ENCODE measurements around the gene PIWIL4. TPM values are rescaled to one million over a fixed set of nuclear protein-coding genes. Genes with fewer than 3 reads are reported as not detected.

Gene PIWIL4
- total RNA-seq, 1 experiment from 2014 or later, result 3.4 TPM

DNA sequence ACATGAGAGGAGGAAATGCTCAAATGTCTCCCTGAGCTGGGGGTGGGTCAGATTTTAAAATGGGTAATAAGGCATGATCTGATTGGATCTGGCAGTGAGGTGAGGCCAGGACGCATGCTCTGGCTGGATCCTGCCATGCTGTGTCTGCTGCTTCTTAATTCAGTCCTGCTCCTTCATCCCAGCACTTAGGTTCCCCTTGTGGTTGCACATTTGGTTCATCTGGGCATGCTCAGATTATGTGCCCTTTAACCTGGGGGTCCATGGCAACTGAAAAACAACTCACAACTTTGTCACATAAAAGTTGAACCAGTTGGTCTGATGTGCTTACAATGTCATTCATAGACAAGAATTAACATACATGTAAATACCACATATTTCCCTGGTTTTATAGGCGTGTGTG lies 67.9 kb downstream of the PIWIL4 start:
- no peak overlapping the region for H3K27ac Mint-ChIP-seq (ENCODE audit: unreplicated experiment)
- peaks cover 26% of the 10 kb centered on the region for H3K4me1 Mint-ChIP-seq (ENCODE audit: low read depth, unreplicated experiment)

DNA sequence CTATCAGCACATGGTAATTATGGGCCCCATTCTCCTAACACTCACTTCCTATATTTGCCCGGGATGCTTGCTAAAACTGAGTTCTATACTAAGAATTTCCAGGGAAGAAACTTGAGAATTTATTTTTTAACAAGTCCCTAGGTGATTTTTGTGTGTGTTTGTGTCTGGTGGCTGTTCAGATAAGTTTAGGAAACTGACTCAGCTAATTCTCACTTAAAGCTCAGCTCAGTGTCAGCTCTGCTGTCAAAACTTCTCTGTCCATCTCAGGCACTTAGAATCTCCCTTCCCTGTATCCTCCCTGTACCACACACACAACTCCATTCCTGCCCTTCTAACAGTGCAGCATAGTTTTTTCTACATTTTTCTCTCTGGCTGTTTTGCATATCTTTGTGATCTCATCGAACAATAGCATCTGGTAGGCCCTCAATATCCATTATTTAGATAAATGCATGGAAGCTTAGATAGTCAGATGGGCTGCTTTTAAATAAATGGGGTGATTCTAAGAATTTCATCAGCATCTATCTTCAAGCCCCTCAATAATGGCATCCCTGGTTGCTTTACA lies 69.3 kb downstream of the PIWIL4 start:
- BruUV-seq (replicated peaks), result no TSS peak
- no peak for DNase-seq
- TF ChIP-seq, protein P1, sequence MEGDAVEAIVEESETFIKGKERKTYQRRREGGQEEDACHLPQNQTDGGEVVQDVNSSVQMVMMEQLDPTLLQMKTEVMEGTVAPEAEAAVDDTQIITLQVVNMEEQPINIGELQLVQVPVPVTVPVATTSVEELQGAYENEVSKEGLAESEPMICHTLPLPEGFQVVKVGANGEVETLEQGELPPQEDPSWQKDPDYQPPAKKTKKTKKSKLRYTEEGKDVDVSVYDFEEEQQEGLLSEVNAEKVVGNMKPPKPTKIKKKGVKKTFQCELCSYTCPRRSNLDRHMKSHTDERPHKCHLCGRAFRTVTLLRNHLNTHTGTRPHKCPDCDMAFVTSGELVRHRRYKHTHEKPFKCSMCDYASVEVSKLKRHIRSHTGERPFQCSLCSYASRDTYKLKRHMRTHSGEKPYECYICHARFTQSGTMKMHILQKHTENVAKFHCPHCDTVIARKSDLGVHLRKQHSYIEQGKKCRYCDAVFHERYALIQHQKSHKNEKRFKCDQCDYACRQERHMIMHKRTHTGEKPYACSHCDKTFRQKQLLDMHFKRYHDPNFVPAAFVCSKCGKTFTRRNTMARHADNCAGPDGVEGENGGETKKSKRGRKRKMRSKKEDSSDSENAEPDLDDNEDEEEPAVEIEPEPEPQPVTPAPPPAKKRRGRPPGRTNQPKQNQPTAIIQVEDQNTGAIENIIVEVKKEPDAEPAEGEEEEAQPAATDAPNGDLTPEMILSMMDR (IDR thresholded peaks at IDR 0.05; ENCODE audit: insufficient read depth in 1 of 2, low read depth in 1 of 2, low read length in 1 of 2, severe bottlenecking in 1 of 2, unreplicated experiment in 1 of 2), result no peak
- H3K27me3 Mint-ChIP-seq (ENCODE audit: insufficient read depth, unreplicated experiment), result no peaks in the 10 kb centered on the region
- intact Hi-C loops (cut with micrococcal nuclease; ENCODE audit: unreplicated experiment), result loop anchor here (5.0 kb wide), 3 partner anchors 111 to 196 kb away; partner anchors contain the start of gene AMOTL1
- peaks cover 26% of the 10 kb centered on the region for H3K4me1 Mint-ChIP-seq (ENCODE audit: low read depth, unreplicated experiment)
- no peak overlapping the region for H3K27ac Mint-ChIP-seq (ENCODE audit: unreplicated experiment)
- Histone ChIP-seq H3K27me3 (replicated peaks; ENCODE audit: control insufficient read depth, insufficient read depth, low read length) (no peaks in the 10 kb centered on the region), H3K4me1 (peaks cover 29% of the 10 kb centered on the region), H3K4me3 (ENCODE audit: low read depth, low read length) (no peak overlapping the region), H3K36me3 (ENCODE audit: control insufficient read depth, insufficient read depth, low read length) (no peaks in the 10 kb centered on the region), H3K9me3 (no peaks in the 10 kb centered on the region)
- POLR2A ChIA-PET, result no interaction called here
- no peak overlapping the region for H3K4me3 Mint-ChIP-seq (ENCODE audit: unreplicated experiment)
- CTCF ChIA-PET, result interaction anchor here (0.6 kb wide), 1 partner anchor 34 kb away, joined by 3 read pairs; no protein-coding TSS in a partner anchor
- H3K36me3 Mint-ChIP-seq (ENCODE audit: insufficient read depth, unreplicated experiment), result no peaks in the 10 kb centered on the region
- H3K9me3 Mint-ChIP-seq (ENCODE audit: unreplicated experiment), result no peaks in the 10 kb centered on the region

More for the DNA sequence above, 67.9 kb downstream of the PIWIL4 start:
- no peak overlapping the region for H3K4me3 ChIP-seq (ENCODE audit: low read depth, low read length)
- no peaks in the 10 kb centered on the region for H3K9me3 ChIP-seq
- H3K4me3 Mint-ChIP-seq (ENCODE audit: unreplicated experiment), result no peak overlapping the region
- H3K36me3 ChIP-seq (ENCODE audit: control insufficient read depth, insufficient read depth, low read length), result no peaks in the 10 kb centered on the region
- peaks cover 23% of the 10 kb centered on the region for H3K4me1 ChIP-seq
- intact Hi-C loops (cut with micrococcal nuclease; ENCODE audit: unreplicated experiment), result loop anchor here (5.0 kb wide), 3 partner anchors 112 to 197 kb away; partner anchors contain the start of gene AMOTL1
- POLR2A ChIA-PET, result no interaction called here
- no peaks in the 10 kb centered on the region for H3K27me3 ChIP-seq (replicated peaks; ENCODE audit: control insufficient read depth, insufficient read depth, low read length)
- CTCF ChIA-PET, result no interaction called here
- BruUV-seq (replicated peaks), result no TSS peak
- H3K9me3 Mint-ChIP-seq (ENCODE audit: unreplicated experiment), result no peaks in the 10 kb centered on the region
- DNase-seq, result peak in 1 of 2 experiments; percentile 43
- H3K27me3 Mint-ChIP-seq (ENCODE audit: insufficient read depth, unreplicated experiment), result no peaks in the 10 kb centered on the region
- H3K36me3 Mint-ChIP-seq (ENCODE audit: insufficient read depth, unreplicated experiment), result no peaks in the 10 kb centered on the region
- TF ChIP-seq, protein P1 (IDR thresholded peaks at IDR 0.05; ENCODE audit: insufficient read depth in 1 of 2, low read depth in 1 of 2, low read length in 1 of 2, severe bottlenecking in 1 of 2, unreplicated experiment in 1 of 2), result no peak

DNA sequence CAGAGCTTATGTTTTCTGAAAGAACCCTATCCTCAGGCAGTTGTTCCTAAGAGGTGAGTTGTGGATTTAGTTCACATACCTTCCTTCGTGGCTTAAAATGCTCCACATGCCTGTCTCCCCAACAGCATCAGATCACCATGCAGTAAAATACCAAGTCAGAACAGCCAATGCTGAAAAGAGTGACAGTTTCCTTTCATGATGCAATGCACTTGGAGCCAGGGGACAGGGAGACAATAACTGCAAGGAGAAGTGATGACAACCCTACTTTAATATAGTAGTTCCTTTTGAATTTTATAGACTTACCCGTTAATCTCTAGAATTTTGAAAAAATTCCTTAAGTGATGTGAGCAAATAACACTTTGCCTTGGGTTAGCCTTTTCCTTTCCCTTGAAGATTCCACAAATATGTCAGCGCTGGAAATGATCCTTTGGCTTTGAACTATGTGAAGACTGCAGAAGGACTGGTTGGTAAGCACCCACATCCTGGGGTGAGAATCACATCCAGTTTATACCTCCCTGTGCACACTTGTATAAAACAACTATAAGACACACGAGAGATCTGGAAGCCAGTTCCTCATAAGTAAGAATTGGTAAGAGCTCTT lies 71.2 kb downstream of the PIWIL4 start:
- Histone ChIP-seq H3K4me1 (peaks cover 29% of the 10 kb centered on the region), H3K27me3 (replicated peaks; ENCODE audit: control insufficient read depth, insufficient read depth, low read length) (no peaks in the 10 kb centered on the region), H3K4me3 (ENCODE audit: low read depth, low read length) (no peak overlapping the region), H3K36me3 (ENCODE audit: control insufficient read depth, insufficient read depth, low read length) (no peaks in the 10 kb centered on the region), H3K9me3 (no peaks in the 10 kb centered on the region)
- intact Hi-C loops (cut with micrococcal nuclease; ENCODE audit: unreplicated experiment), result loop anchor here (1.0 to 5.0 kb wide), 4 partner anchors 25 to 194 kb away; partner anchors contain the start of gene AMOTL1
- peak; percentile 48 to 53 for DNase-seq
- TF ChIP-seq, protein P1 (IDR thresholded peaks at IDR 0.05; ENCODE audit: insufficient read depth in 1 of 2, low read depth in 1 of 2, low read length in 1 of 2, severe bottlenecking in 1 of 2, unreplicated experiment in 1 of 2), result no peak
- no peaks in the 10 kb centered on the region for H3K9me3 Mint-ChIP-seq (ENCODE audit: unreplicated experiment)
- ChIA-PET CTCF (interaction anchor here (1.2 to 1.8 kb wide), 2 partner anchors 15 to 68 kb away, joined by 3 to 8 read pairs; no protein-coding TSS in a partner anchor), POLR2A (interaction anchor here (1.0 kb wide), 1 partner anchor 109 kb away, joined by 3 read pairs; no protein-coding TSS in a partner anchor)
- no peaks in the 10 kb centered on the region for H3K27me3 Mint-ChIP-seq (ENCODE audit: insufficient read depth, unreplicated experiment)
- peak overlapping the region; percentile 8 for H3K27ac Mint-ChIP-seq (ENCODE audit: unreplicated experiment)
- peaks cover 26% of the 10 kb centered on the region for H3K4me1 Mint-ChIP-seq (ENCODE audit: low read depth, unreplicated experiment)
- H3K4me3 Mint-ChIP-seq (ENCODE audit: unreplicated experiment), result no peak overlapping the region
- H3K36me3 Mint-ChIP-seq (ENCODE audit: insufficient read depth, unreplicated experiment), result no peaks in the 10 kb centered on the region
- BruUV-seq (replicated peaks), result no TSS peak

All from Caco-2 (cell line).